ENCODE measurements around the gene TBC1D16.

Gene TBC1D16

DNA sequence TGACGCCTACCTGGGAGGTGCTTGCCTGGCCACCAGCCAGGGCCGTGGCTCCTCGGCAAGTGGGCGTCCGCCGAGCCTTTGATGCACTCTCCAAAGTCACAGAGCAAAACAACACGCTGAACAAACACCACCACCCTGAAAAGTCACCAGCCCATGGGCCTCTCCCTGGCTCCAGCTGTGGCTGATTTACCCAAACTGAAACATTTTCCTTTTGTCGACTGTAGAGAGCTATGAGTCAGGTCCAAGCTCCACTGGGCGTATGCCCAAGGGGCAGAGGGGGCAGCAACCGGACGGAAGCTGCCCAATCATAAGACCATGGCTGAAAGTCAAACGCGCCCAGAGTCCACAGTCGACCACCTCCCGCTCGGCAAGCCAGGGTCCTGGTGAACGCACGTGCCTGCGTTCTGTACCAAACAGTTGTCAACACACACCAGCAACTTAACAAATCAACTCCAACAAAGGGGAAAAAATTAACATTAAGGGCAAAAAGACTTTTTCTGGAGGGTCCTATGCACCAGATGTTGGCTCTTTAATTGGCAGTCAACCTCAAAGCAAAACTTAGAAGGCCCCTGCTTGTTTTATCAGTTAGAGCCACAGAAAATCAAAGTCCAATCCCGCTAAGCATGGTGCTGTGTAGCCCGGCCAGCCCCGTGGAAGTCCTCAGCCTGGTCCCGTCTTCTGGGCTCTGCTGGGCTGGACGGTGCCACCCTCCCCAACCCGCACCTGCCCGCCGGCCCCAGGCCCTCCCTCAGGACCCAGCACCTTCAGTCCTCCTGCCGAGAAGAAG lies 47.3 kb downstream of the TBC1D16 start:
- DNase-seq (ENCODE audit: low read depth) = no peak

DNA sequence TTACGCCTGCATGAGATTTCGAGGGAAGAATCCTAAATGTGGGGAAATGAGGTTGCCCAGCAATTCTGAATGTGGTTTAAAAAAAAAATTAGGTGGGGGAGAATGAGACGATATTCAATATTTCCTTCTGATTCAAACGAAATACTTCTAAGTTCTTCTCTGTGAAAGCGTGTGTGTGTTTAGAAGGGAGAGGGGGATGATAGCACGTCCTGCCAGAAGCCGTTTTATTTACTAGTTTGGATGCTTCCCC lies 47.8 kb downstream of the TBC1D16 start:
- no peak for DNase-seq (ENCODE audit: low read depth)

DNA sequence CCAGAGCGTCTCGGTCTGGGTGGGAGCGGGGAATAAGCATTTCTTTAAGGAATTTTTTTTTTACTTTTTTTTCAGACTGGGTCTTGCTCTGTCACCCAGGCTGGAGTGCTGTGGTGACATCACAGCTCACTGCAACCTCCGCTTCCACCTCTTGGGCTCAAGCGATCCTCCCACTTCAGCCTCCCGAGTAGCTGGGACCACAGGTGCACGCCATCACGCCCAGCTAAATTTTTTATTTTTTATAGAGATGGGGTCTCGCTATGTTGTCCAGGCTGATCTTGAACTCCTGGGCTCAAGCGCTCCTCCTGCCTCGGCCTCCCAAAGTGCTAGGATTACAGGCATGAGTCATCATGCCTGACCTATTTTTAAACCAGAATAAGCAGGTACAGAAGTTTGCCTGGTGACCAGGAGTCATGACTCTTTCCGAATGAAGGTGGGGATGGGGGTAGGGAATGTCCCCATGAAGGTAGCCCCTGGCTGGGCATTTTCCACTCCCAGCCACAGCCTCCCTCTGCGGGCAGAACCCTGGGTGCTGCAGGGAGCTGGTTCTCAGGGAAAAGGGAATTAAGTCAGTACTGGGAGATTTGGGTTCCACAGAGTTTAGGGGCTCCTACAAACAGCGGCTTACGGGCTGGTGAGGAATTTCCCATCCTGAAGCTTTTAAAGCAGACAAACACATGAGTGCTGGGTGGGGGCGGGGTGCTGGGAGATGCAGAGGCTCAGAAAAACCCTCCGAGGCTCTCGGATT lies 48.3 kb downstream of the TBC1D16 start:
- DNase-seq (ENCODE audit: low read depth) = no peak

DNA sequence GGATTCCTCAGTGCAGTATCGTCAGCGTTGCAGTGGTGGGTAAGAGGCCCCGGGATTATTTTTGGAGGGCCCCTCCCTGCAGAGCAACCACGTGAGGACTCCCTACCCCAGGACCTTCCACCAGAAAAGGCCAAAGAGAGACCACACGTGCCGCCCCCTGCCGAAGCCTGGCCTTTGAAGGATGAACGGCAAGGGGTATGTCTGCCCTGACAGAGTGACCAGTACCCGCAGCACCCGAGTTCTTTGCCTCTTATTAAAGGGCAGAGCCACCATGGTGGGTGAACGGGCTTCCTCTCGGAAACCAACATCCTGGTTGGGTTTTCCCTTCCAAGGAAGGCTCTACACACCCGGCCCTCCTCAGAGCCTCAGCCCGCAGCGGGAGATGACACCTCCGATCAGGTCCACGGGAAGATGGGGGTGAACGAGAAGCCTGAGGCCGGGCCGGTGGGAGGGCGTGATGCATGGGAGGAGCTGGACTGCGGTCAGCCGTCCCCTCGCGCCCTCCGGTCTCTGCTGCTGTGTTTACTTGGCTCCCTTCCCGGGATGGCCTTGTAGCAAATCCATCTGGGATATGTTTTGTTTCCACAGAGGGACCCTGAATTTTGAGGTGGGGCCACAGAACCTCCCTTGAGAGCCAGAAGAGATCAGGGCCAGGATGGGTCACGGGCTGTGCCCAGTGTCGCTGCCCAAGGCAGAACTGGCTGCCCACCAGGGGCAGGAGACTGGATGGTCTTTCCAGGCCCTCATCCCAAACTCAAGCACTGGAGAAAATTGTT lies 49.1 kb downstream of the TBC1D16 start:
- DNase-seq (ENCODE audit: low read depth) = no peak

DNA sequence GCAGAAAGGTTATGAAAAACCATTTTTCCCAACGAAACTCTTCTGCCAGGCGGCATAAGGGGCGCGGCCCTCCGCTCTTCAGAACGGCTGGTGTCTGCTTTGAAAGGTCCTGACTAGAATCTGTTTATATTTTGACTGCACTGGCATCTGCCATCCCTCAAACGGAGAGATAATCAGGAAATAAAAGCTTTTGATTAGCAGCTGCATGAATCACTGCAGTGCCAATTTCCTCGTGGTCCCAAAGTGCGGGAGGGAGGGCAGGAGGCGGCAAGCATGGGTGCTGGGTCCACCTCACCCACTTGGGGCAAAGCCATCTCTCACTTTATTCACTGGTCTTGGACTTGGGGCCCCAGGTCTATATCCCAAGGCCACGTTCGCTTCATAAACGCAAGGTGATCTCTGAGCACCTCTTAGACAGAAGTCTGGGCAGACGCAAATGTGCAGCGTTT lies 49.7 kb downstream of the TBC1D16 start:
- no peak for DNase-seq (ENCODE audit: low read depth)

DNA sequence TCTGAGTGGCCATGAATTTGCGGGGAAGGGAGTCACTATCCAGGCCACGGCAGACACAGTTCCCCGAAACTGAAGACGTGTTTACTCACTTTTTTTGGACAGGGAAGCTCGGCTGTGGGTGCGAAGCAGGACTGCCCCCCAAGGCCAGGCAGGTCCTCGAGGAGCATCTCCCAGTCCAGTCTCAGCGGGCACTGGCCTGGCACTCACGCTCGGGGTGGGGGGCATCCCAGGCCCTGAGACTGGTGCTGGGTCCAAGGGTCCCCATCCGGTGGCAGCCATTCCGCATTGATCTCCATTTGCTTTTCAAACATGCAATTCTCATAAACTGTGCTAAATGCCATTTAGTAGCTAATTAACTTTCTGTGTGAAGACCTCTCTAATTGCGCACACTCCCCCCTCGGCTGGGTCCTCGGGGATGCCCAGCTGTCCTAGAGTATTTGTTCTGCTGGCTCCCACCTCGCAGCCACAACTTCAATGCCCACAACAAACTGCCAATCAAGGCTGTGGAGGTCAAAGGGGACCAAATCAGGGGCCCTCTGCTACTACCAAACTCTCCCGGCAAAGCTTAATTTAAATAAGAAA lies 50.2 kb downstream of the TBC1D16 start:
- DNase-seq (ENCODE audit: low read depth) = no peak

DNA sequence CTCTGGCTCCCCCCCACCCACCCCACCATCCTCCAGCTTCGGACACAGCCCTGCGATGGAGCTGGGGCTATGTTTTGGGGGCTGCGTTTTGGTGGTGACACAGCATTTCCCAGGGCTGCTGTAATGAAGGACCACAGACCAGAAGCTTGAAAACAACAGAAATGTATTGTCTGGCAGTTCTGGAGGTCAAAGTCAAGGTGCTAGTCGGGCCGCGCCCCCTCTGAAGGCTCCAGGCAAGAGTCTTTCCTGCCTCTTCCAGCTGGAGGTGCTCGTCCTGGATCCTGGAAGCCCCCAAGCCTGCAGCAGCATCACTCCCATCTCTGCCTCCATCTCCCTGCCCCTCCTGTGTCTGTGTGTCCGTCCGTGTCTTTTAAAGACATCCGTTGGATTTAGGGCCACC lies 50.8 kb downstream of the TBC1D16 start:
- DNase-seq (ENCODE audit: low read depth) = no peak

DNA sequence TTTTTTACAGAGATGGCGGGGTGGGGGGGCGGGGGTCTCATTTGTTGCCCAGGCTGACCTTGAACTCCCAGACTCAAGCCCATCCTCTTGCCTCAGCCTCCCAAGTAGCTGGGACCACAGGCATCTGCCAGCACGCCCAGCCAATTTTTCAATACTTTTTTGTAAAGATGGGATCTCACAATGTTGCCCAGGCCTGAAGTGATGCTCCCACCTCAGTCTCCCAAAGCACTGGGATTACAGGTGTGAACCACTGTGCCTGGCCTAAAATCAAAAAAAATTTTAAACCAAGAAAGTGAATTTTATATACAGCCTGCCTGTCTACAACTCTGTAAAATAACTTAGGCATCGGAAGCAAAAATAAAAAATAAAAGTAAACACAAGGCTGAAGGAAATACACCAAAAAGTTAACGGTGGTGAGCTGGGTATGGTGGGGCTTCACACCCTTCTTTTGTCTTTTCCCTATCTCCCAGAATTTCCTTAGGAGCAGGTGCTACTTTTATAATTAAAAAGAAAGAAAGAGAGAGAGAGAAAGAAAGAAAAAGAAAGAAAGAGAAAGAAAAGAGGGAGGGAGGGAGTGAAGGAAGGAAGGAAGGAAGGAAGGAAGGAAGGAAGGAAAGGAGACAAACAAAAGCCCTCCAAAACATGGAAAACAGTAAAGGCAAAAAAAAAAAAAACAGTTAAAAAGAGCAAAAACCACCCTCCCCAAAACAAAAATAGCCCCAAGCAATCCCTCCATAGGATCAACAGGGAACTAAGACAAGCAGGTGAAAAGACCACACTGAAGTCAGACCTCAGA lies 51.4 kb downstream of the TBC1D16 start:
- DNase-seq (ENCODE audit: low read depth) = no peak

DNA sequence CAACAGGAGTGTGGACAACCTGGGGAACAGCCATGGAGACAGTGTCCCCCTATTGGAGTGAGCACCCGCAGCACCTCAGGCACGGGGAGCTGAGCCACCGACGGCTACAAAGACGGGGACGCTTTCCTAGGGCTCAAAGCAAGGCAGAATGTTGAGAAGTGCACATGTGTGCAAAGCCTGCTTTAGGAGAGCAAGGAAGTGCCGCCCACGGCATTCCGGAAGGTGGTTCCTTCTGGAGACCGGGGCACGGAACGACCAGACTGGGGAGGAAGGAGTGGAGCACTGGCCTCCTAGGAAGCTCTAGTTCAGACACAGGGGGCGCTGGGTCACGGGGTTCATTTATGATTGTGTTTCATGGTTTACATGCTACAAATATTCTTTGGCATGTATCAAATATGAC lies 52.2 kb downstream of the TBC1D16 start:
- DNase-seq (ENCODE audit: low read depth) = no peak

DNA sequence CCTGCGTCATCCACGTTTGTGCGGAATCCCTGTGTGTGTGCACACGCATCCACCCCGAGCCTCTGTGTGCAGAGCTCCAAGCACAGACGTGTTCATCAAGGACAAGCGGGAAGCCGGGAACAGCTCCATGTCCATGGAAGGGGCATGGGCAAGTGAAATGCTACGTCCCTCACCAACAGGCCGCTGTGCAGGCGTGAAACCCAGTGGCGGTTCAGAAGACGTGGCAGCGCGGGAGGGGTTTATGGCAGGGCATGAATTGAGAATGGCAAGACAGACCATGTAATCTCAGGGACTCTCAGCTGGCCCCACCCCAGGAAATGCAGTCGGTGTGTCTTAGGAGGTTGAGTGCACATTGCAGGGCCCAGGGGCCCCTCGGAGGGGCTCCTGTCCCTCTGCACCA lies 52.7 kb downstream of the TBC1D16 start:
- no peak for DNase-seq (ENCODE audit: low read depth)

DNA sequence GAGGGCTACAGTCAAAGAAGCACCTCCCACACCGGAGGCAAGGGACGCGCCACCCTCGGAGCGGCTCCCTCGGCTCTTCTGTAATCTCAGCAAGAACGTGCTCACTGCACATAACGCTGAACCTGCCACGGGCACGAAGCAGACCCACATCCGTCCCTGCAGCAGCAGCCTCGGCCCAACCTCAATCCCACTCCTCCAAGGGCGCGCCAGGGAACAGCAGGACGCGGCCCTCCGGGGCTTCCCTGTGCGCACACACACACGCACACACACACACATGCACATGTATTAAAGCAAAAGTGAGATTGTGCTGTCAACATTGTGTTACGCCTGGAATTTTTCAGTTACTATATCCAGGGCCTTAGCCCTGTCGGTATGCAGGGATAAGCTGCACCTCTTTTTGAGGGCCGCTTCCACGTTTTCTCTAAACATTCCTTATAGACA lies 54.0 kb downstream of the TBC1D16 start:
- DNase-seq (ENCODE audit: low read depth) = no peak

DNA sequence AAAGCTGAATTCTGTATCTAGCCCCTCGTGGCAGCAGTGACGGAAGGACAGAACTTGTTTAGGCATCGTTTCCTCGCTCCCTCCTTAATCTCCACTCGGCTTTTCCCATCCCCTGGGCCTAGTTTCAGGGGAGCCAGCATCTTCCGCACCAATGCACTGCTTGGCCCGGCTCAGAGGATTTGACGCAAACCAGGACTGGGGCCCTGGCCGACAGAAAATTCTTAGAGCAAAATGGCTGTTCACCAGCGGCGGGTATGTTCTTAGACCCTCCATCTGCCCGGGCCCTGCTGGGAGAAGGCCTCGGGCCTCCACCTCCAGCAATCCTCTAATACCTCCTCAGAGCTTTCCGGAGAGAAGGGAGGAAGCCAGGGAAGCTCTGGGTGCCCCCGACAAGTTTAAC lies 54.6 kb downstream of the TBC1D16 start:
- DNase-seq (ENCODE audit: low read depth) = no peak

DNA sequence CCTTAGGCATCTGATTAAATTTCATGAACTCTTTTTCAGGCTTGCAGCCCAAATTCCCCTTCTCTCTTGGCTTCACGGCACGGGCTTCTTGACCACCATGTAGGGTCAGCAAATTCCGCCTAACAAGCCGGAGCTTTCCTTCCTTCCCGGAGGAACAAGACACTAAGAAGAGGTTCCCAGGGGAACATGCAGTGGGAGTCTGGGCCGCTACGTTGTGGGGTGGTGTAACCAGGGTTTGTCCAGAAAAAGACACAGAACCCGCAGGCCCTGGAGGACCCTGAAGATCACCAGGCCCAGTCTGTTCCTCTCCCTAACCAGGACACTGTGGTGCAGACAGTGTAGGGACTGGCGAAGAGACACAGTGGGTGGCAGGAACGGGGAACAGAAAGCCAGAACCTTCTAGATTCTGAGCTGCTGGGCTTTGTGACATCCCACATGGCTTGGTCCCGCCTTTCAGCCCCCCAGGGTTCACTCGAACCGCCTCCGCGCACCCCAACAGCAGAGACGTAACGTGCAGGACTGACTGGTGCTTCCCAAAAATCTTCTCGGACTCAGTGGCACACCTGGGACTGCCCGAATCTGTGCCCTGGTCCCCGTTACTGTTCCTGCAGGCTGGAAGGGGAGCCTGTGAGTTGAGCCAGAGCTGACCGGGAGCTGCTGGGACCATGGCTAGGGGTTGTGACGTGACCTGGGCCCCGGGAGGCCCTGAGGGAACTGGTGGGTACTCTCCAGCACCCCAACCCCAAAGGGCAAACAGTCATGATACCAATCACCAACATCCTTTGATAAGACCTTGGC lies 55.2 kb downstream of the TBC1D16 start:
- no peak for DNase-seq (ENCODE audit: low read depth)

DNA sequence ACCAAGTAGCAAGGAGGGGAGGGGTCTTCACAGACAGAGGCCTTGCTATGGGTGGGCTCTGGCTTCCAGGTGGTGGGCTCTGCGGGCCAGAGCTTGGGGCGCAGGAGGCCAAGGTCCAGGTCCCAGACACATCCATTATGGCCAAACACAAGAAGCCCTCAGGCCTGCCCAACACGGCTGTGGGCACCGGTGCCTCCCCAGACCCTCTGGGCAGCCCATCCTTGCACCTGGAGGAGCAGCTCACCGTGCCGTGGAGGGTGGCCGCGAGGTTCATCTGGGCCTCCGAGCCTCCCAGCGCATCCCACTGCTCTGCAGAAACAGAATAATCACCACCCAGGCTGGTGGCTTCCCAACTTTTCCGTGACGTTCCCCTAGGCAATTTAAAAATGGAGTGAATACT lies 55.9 kb downstream of the TBC1D16 start:
- DNase-seq (ENCODE audit: low read depth) = no peak

DNA sequence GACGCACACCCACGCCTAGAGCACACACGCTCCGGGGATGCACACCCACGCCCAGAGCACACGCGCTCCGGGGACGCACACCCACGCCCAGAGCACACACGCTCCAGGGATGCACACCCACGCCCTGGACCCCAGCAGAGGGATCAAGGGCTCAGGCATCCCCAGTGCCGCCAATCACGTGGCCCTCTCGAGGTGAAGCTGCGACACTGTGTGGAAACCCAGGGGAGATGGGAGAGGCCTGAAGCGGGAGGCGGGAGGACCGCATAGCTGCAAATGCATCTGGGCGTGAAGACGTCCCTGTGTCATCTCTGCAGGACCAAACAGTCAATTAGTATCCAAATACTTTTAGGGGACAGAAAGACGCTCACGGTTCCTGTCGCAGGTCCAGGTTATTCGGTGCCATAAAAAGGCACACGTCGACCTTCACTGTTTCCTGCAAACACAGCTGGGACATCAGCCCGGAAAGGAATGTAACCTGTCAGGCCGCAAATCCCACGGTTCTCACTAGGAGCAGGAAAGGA lies 56.4 kb downstream of the TBC1D16 start:
- no peak for DNase-seq (ENCODE audit: low read depth)

DNA sequence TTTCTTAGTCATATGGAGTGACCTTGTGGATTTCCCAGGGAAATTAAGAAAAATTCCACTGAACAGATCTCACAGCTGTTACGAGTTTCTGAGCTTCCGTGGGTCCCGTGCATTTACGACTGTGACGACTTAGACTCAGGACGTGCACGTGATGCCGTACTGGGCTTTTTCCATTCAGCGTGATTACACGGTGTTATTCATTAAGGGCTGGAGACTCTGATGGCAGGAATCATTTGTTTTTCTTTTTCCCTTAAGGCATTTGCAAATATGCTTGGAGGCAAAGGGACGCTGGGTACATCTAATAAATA lies 57.2 kb downstream of the TBC1D16 start:
- DNase-seq (ENCODE audit: low read depth) = no peak

DNA sequence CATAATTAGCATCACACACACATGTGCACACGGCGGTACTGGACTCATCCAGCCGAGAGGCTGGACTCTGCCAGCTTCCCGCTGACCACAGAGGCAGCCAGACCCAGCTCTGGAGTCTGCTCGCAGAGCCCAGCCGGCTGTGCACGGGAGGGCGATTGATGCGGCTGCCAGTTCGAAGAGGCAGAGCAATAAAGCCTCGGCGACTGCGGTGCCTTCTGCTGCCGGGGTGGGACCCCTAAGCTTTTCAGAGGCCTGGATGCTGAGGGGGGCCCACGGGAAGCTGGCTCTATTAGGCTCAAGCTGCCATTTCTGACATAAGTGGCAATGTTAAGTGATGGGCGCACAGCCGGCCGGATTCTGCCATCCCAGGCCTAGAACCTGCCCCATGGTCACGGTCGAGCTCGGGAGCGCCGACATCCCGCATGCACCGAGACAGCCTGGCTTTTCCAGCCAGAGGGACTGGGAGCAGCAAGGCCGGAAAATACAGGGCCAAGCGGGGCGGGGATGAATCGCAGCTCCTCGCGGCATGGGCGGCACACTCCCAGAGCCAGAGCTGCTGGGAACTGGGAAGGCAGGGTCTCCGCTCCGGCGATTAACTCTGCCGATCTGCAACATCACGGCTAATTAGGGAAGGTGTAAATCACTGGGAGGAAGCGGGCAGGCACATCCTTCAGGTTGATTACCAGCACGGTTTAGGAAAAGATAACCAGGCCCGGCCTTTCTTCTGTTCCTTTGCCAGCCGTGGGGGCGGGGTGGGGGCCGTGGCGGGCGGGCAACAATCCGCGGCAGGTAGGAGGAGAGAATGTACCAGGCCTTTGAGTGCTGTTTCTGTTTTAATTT lies 57.7 kb downstream of the TBC1D16 start:
- DNase-seq (ENCODE audit: low read depth) = no peak

DNA sequence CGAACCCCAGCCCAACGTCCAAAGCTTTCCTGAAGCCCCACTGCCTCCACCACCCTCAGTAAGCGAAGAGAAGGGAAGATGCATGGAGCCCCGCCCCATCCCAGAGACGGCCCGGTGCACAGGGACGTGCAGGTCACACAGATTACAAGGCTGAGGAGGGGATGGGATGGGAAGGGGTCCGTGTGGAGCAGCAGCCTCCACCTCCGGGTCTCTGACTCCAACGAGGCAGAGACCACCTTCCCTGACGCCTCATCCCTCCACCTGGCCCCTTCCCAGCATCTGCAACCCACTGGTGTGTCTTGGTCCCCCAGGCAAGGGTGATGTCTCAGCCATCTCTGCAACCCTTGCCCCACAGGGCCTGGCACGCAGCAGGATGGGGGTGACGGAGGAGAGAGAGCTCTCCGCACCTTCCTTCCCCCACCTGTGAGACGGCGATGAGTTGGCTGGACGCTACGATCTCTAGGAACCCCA lies 58.5 kb downstream of the TBC1D16 start:
- DNase-seq (ENCODE audit: low read depth) = no peak

DNA sequence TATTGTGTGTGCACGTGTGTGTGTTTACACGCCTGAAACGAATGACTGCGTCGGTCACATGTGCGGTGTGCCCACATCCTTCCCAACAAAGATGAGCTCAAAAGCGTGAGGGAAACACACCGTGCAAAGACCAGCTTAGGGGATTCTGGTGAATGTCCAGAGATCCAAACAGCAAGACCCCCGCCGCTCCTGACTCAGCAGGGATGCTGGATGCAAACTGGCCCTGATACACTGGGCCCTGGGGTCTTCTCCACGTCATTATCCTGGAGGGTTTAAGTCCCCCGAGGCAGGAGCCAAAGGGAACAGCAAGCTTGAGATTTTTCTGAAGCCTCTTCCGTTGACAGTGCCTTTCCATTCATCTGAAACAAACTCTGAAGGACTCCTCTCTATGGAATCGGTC lies 59.2 kb downstream of the TBC1D16 start:
- DNase-seq (ENCODE audit: low read depth) = no peak

Data from non-pigmented ciliary epithelial cell (primary cell).